ENCODE measurements around the gene ZDHHC11.

ZDHHC11 gene

GRCh38 chr5:850511-851006, at the start of gene ZDHHC11:
ZDHHC11 (minus strand) TSS chr5:850986; CDS start chr5:850602, 384 bp downstream.
- intact Hi-C loops (cut with micrococcal nuclease): no loop called here
- Mint-ChIP-seq H3K27me3 (peaks cover 3% of the 10 kb centered on the region), H3K27ac (no peak within 1 kb of the TSS)

GRCh38 chr5:893711-894110, 42.9 kb upstream of the ZDHHC11 start:
- intact Hi-C loops (cut with micrococcal nuclease): loop anchor here (5.0 kb wide), 2 partner anchors 226 to 621 kb away; partner anchors contain the start of gene PDCD6
- Mint-ChIP-seq H3K4me3 (peak overlapping the region; percentile 44), H3K36me3 (ENCODE audit: low read depth) (peaks cover 37% of the 10 kb centered on the region), H3K4me1 (ENCODE audit: low read depth) (peaks cover 17% of the 10 kb centered on the region), H3K27me3 (no peaks in the 10 kb centered on the region), H3K27ac (no peak overlapping the region), H3K9me3 (no peaks in the 10 kb centered on the region)

More at GRCh38 chr5:850511-851006, at the start of gene ZDHHC11:
- Mint-ChIP-seq H3K9me3 (no peaks in the 10 kb centered on the region), H3K4me3 (no peak within 1 kb of the TSS), H3K4me1 (ENCODE audit: low read depth) (no peaks in the 10 kb centered on the region), H3K36me3 (ENCODE audit: low read depth) (no peaks in the 10 kb centered on the region)

DNA sequence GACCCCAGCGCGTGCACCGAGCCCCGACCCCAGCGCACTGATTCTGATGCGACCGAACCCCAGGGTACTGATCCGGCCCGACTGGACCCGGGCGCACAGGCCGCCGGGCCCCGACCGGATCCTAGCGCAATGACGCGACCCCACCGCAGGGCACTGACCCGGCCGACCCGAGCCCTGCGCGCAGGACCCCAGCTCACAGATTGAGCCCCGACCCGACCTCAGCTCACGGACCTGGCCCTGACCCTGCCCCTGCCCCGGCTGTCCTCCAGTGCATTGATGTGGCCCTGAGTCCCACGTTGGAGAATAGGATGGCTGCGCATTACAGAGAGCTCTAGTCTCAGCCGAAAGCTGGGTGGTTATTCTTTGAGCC, 42.3 kb upstream of the ZDHHC11 start:
- no peaks in the 10 kb centered on the region for H3K27me3 Mint-ChIP-seq
- intact Hi-C loops (cut with micrococcal nuclease): loop anchor here (5.0 kb wide), 2 partner anchors 226 to 621 kb away; partner anchors contain the start of gene PDCD6
- H3K27ac Mint-ChIP-seq: no peak overlapping the region
- H3K9me3 Mint-ChIP-seq: no peaks in the 10 kb centered on the region
- peak overlapping the region; percentile 44 for H3K4me3 Mint-ChIP-seq
- peaks cover 17% of the 10 kb centered on the region for H3K4me1 Mint-ChIP-seq (ENCODE audit: low read depth)
- peaks cover 43% of the 10 kb centered on the region for H3K36me3 Mint-ChIP-seq (ENCODE audit: low read depth)

GRCh38 chr5:892394-893136, 41.8 kb upstream of the ZDHHC11 start, which contains the start of the genes BRD9 and TRIP13:
BRD9 (minus strand) TSS chr5:892801; CDS start chr5:892657, 144 bp downstream.
TRIP13 (plus strand) TSS chr5:892884; CDS start chr5:892999, 115 bp downstream.
- intact Hi-C loops (cut with micrococcal nuclease): loop anchor here (5.0 kb wide), 2 partner anchors 225 to 620 kb away; partner anchors contain the start of gene PDCD6
- Mint-ChIP-seq H3K4me1 (ENCODE audit: low read depth) (peaks cover 17% of the 10 kb centered on the region), H3K27me3 (no peaks in the 10 kb centered on the region), H3K36me3 (ENCODE audit: low read depth) (peaks cover 49% of the 10 kb centered on the region), H3K9me3 (no peaks in the 10 kb centered on the region), H3K27ac (peak within 1 kb of the TSS; percentile 87), H3K4me3 (peak within 1 kb of the TSS; percentile 71)

GRCh38 chr5:891837-892393, 41.1 kb upstream of the ZDHHC11 start:
- intact Hi-C loops (cut with micrococcal nuclease): loop anchor here (5.0 kb wide), 2 partner anchors 225 to 620 kb away; partner anchors contain the start of gene PDCD6

DNA sequence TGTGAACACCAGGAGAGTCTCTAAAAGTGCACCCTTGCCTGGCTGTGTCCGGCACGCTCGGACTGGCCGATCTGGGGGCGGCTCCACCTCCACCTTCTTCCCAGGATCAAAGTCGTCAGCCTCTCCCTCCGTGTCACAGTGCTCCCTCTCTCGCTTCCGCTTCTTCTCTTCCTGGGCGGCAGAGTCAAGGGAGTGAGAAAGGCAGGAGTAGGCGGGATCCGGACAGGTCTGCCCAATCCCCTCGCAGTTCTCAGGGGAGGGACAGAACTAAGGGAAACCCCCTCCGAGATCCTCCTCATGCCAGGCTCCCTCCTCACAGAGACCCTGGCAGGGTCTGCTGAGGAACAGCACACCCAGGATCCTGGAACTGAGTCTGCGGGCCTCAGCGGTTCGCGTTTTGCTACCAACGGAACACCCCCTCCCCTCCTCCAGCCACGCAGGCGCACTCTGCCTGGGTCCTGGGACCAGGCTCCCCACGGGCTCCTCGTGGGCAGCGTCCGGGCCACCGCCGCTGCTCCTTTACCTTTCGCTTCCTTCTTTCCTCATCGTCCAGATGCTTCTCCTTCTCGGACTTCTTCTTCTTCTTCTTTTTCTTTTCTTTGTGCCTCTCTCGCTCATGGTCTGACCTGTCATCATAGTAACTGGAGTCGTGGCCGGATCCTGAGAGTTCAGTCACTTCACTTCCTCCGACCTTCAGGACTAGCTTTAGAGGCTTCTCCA, 40.5 kb upstream of the ZDHHC11 start:
- peak overlapping the region; percentile 71 for H3K4me3 Mint-ChIP-seq
- no peaks in the 10 kb centered on the region for H3K27me3 Mint-ChIP-seq
- peak overlapping the region; percentile 87 for H3K27ac Mint-ChIP-seq
- peaks cover 17% of the 10 kb centered on the region for H3K4me1 Mint-ChIP-seq (ENCODE audit: low read depth)
- intact Hi-C loops (cut with micrococcal nuclease): loop anchor here (5.0 kb wide), 2 partner anchors 224 to 619 kb away; partner anchors contain the start of gene PDCD6
- peaks cover 61% of the 10 kb centered on the region for H3K36me3 Mint-ChIP-seq (ENCODE audit: low read depth)
- no peaks in the 10 kb centered on the region for H3K9me3 Mint-ChIP-seq

More at GRCh38 chr5:891837-892393, 41.1 kb upstream of the ZDHHC11 start:
- Mint-ChIP-seq H3K27me3 (no peaks in the 10 kb centered on the region), H3K4me1 (ENCODE audit: low read depth) (peaks cover 17% of the 10 kb centered on the region), H3K36me3 (ENCODE audit: low read depth) (peaks cover 55% of the 10 kb centered on the region), H3K27ac (peak overlapping the region; percentile 87), H3K4me3 (peak overlapping the region; percentile 71), H3K9me3 (no peaks in the 10 kb centered on the region)

DNA sequence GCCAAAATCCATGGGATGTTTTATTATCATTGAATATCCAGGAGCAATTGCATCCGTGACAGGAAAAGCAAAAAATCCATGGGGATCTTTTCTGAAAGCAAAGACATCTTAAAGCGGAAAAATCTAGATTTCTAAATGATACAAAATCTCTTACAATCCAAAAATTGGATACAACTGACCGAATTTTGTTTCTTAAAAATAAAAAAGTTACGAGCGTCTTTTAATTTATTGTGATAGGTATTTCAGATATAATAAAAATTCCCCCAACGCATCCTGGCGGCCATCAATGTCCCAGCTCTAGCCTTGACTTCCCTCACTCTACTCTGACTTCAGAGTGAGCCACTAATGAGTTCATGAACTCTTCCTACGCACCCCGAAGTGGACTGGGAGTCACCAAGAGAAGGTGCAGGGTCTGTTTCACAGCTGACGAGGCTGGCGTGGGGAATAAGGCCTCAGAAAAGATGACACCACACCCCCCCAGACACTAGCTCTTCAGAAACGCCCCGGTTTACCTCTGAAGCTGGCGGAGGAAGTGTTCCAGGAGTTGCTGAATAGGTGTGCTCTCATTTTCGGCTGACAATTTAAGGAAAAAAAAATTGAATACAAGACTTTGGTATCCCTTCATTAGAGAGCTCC, 38.4 kb upstream of the ZDHHC11 start:
- no peak overlapping the region for H3K27ac Mint-ChIP-seq
- H3K27me3 Mint-ChIP-seq: no peaks in the 10 kb centered on the region
- H3K4me3 Mint-ChIP-seq: no peak overlapping the region
- no peaks in the 10 kb centered on the region for H3K9me3 Mint-ChIP-seq
- peaks cover 17% of the 10 kb centered on the region for H3K4me1 Mint-ChIP-seq (ENCODE audit: low read depth)
- peaks cover 82% of the 10 kb centered on the region for H3K36me3 Mint-ChIP-seq (ENCODE audit: low read depth)
- intact Hi-C loops (cut with micrococcal nuclease): no loop called here

- Mint-ChIP-seq H3K4me1 (ENCODE audit: low read depth) (peaks cover 12% of the 10 kb centered on the region), H3K36me3 (ENCODE audit: low read depth) (peaks cover 88% of the 10 kb centered on the region), H3K27ac (no peak overlapping the region), H3K4me3 (no peak overlapping the region), H3K27me3 (no peaks in the 10 kb centered on the region), H3K9me3 (no peaks in the 10 kb centered on the region)
- intact Hi-C loops (cut with micrococcal nuclease): no loop called here
Measured at GRCh38 chr5:888638-889035, 37.9 kb upstream of the ZDHHC11 start.

DNA sequence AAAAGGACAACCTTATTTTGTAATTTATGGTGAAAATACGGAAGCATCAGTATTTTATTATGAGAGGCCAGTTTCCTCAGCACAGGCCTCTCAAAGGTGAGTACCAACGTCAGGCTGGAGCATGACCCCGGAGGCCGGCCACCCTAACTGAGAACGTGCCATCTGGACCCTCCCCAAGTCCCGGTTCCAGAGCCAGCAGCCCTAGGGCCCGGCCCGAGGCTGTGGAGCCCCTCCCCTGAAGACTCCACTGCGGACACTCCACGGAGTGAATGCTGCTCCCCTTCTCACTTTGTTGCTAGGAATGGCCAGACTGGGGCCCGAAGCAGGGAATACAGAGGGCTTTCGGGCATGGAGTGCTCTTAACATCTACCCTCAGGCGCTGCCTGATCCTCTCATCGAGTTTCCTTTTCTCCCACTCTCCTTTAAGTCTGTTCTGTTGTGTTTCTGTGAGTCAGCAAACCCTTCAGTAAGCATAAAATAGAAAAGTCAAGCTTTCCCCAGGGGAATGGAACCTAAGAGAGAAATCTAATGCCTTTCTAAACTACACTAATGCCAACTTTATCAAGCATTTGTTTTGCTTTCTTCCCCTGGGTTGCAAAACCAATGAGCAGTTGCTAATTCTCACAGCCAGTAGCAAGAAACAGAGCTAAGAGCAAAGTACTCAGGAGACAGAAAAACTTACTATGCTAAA, 37.3 kb upstream of the ZDHHC11 start:
- H3K36me3 Mint-ChIP-seq (ENCODE audit: low read depth): peaks cover 93% of the 10 kb centered on the region
- H3K27me3 Mint-ChIP-seq: no peaks in the 10 kb centered on the region
- peaks cover 2% of the 10 kb centered on the region for H3K9me3 Mint-ChIP-seq
- peaks cover 12% of the 10 kb centered on the region for H3K4me1 Mint-ChIP-seq (ENCODE audit: low read depth)
- no peak overlapping the region for H3K4me3 Mint-ChIP-seq
- intact Hi-C loops (cut with micrococcal nuclease): no loop called here
- no peak overlapping the region for H3K27ac Mint-ChIP-seq

DNA sequence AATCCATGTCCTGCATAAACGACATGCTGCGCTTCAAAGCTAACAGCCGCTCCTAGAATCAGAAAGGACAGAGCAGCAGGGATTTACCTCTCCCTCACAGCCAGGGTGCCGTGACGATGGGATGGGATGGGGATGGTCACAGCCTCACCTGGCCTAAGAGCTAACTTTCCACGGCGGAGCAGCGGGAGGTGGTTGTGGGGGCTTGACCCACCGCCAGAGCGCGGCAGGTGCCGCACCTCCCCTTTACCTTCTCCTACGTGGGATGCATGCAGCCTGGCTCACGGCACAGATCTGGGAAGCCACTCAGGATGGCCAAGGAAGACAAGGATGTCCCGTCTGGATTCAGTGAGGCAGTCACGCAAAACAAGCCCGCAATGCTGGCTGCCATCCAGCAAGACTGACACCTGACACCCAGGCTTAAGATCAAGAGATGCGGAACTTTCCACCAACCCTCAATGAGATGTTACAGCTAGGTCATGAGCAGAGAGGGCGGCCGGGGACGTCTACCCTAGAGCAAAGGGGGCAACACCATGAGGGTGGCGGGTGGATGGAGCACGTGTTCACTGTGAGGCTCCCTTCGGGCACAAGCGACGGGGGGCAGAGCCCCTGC, 36.0 kb upstream of the ZDHHC11 start:
- peaks cover 14% of the 10 kb centered on the region for H3K9me3 Mint-ChIP-seq
- peaks cover 23% of the 10 kb centered on the region for H3K4me1 Mint-ChIP-seq (ENCODE audit: low read depth)
- no peak overlapping the region for H3K27ac Mint-ChIP-seq
- no peaks in the 10 kb centered on the region for H3K27me3 Mint-ChIP-seq
- no peak overlapping the region for H3K4me3 Mint-ChIP-seq
- intact Hi-C loops (cut with micrococcal nuclease): no loop called here
- peaks cover 100% of the 10 kb centered on the region for H3K36me3 Mint-ChIP-seq (ENCODE audit: low read depth)

- no peak overlapping the region for H3K4me3 Mint-ChIP-seq
- H3K27ac Mint-ChIP-seq: no peak overlapping the region
- H3K36me3 Mint-ChIP-seq (ENCODE audit: low read depth): peaks cover 100% of the 10 kb centered on the region
- peaks cover 20% of the 10 kb centered on the region for H3K4me1 Mint-ChIP-seq (ENCODE audit: low read depth)
- H3K27me3 Mint-ChIP-seq: no peaks in the 10 kb centered on the region
- intact Hi-C loops (cut with micrococcal nuclease): no loop called here
- peaks cover 14% of the 10 kb centered on the region for H3K9me3 Mint-ChIP-seq
Measured at GRCh38 chr5:886036-886435, 35.2 kb upstream of the ZDHHC11 start.

- H3K4me1 Mint-ChIP-seq (ENCODE audit: low read depth): peaks cover 16% of the 10 kb centered on the region
- intact Hi-C loops (cut with micrococcal nuclease): no loop called here
- H3K9me3 Mint-ChIP-seq: peaks cover 14% of the 10 kb centered on the region
- no peaks in the 10 kb centered on the region for H3K27me3 Mint-ChIP-seq
- H3K4me3 Mint-ChIP-seq: no peak overlapping the region
- H3K36me3 Mint-ChIP-seq (ENCODE audit: low read depth): peaks cover 100% of the 10 kb centered on the region
- no peak overlapping the region for H3K27ac Mint-ChIP-seq
Measured at GRCh38 chr5:885529-885928, 34.7 kb upstream of the ZDHHC11 start.

DNA sequence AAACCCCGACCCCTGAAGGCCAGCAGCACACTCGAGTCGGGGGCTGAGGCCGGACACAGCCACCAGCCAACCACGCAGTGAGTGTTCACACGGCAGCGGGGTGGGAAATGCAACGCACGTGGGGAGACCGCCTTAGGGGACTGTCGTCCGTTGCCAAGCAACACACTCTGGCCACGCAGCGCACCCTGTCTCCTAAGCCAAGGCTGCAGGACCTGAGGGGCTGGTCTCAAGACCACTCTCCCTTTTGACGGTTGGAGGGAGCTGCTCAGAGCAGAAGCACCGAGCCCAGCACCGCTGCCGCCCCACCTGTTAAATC, 34.3 kb upstream of the ZDHHC11 start:
- Mint-ChIP-seq H3K27ac (no peak overlapping the region), H3K4me3 (no peak overlapping the region), H3K9me3 (peaks cover 14% of the 10 kb centered on the region), H3K4me1 (ENCODE audit: low read depth) (peaks cover 16% of the 10 kb centered on the region), H3K27me3 (no peaks in the 10 kb centered on the region), H3K36me3 (ENCODE audit: low read depth) (peaks cover 97% of the 10 kb centered on the region)
- intact Hi-C loops (cut with micrococcal nuclease): no loop called here
